IPS DF 6.9 (cell line): ENCODE measurements around the gene ARMS2.

Source experiments
- DNase-seq: peaks from one replicate; pipeline ENCODE4 v3.0.0-alpha.2; 2013; ENCODE audit warnings: low read depth, low spot score
- H3K27ac ChIP-seq: one replicate; pipeline ENCODE4 v1.5.1; 2013; ENCODE audit warnings: low read length, control low read depth
- H3K27me3 ChIP-seq: 2 replicates; pipeline ENCODE4 v1.6.1; 2013; ENCODE audit warnings: mild to moderate bottlenecking, low read length; ENCODE audit not compliant: control insufficient read depth, insufficient read depth
- H3K36me3 ChIP-seq: 2 replicates; pipeline ENCODE4 v1.6.1; 2013; ENCODE audit warnings: low read length; ENCODE audit not compliant: control insufficient read depth, insufficient read depth
- H3K4me1 ChIP-seq: 2 replicates; pipeline ENCODE4 v1.6.1; 2013; ENCODE audit warnings: low read length; ENCODE audit not compliant: control insufficient read depth, insufficient read depth
- H3K4me3 ChIP-seq: 2 replicates; pipeline ENCODE4 v1.5.1; 2013; ENCODE audit warnings: mild to moderate bottlenecking, low read length
- H3K9me3 ChIP-seq: 2 replicates; pipeline ENCODE4 v1.6.1; 2013; ENCODE audit warnings: low read length, inconsistent platforms; ENCODE audit not compliant: control insufficient read depth, insufficient read depth
- WGBS: extraction: QIAGEN DNeasy Blood & Tissue Kit; methylation state at CpG from one replicate; pipeline ENCODE4 v1.1.7; 2013; ENCODE audit warnings: mixed read lengths, missing lambda C conversion rate; ENCODE audit not compliant: insufficient read length, insufficient coverage; 5-methylcytosine and 5-hydroxymethylcytosine counted together

The ARMS2 gene

GRCh38 chr10:122503012-122503411, 48.6 kb downstream of the ARMS2 start:
- Histone ChIP-seq H3K27ac (no peak overlapping the region), H3K4me3 (no peak overlapping the region), H3K36me3 (no peaks in the 10 kb centered on the region), H3K4me1 (no peaks in the 10 kb centered on the region; the same call in 1 of the 2 replicates), H3K9me3 (no peaks in the 10 kb centered on the region), H3K27me3 (no peaks in the 10 kb centered on the region)
- no CpG with 5 or more reads among the region's 13 CpGs for WGBS
- DNase-seq: no peak

DNA sequence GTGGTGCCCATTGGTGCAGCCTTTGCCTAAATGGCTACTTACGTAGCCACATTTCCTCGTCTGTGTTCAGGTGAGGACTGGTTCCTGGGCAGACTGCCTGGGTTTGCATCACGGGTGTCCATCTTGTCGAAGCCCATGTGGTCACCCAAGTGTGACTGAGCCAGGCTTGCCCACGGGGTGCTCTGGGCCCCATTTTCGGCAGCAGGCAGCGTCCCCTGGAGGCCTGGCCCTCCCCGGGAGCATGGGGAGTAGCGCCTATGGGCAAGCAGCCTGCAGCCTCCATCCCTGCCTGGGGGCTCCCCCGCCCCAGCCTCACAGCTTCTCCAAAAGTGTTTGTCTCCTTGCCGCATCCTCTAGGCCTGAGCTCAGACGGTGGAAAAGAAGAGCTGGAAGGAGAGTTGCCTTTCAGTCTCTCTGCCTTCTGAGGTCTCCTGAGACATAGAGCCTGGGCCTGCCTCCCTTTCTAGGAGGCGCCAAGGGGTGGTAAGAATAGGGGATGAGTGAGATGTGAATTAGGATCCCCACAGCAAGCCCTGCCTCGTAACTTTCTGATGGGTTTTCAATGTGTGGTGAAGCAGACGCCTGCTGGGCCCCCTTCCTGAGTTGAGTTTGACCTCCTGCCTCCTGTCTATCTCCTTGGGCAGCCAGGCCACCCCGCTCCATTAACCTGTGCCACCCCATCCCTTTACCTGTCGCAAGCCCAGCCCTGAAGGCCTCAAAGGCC, 49.6 kb downstream of the ARMS2 start:
- Histone ChIP-seq H3K27ac (no peak overlapping the region), H3K36me3 (no peaks in the 10 kb centered on the region), H3K27me3 (no peaks in the 10 kb centered on the region), H3K4me3 (no peak overlapping the region), H3K9me3 (no peaks in the 10 kb centered on the region), H3K4me1 (no peaks in the 10 kb centered on the region; the same call in 1 of the 2 replicates)
- DNase-seq: no peak
- no CpG with 5 or more reads among the region's 17 CpGs for WGBS

GRCh38 chr10:122504610-122504950, 50.1 kb downstream of the ARMS2 start:
- Histone ChIP-seq H3K27me3 (no peaks in the 10 kb centered on the region), H3K4me3 (no peak overlapping the region), H3K27ac (no peak overlapping the region), H3K9me3 (no peaks in the 10 kb centered on the region), H3K4me1 (no peaks in the 10 kb centered on the region; the same call in 1 of the 2 replicates), H3K36me3 (no peaks in the 10 kb centered on the region)
- no peak for DNase-seq
- WGBS: no CpG with 5 or more reads among the region's 6 CpGs

DNA sequence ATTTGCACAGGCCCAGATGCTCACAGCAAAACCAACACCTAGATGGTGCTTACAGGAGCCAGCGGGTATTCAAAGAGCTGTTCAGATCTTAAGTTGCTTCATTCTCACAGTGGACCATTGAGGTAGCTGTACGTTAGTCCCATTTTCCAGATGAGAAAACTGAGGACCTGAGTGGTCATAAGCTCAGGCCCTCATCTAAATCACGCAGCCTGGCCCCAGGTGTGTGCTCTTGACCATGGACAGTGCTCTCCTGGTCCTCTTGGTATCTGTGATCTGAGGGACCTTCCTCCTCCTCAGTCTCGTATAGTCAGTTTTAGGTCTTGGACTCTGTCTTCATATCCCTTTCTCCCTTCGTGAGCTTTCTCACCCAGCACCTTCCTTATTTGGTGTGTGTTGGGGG, 50.6 kb downstream of the ARMS2 start:
- Histone ChIP-seq H3K36me3 (no peaks in the 10 kb centered on the region), H3K27ac (no peak overlapping the region), H3K9me3 (no peaks in the 10 kb centered on the region), H3K4me3 (no peak overlapping the region), H3K27me3 (no peaks in the 10 kb centered on the region), H3K4me1 (no peaks in the 10 kb centered on the region; the same call in 1 of the 2 replicates)
- WGBS: no CpG with 5 or more reads among the region's 5 CpGs
- DNase-seq: no peak

DNA sequence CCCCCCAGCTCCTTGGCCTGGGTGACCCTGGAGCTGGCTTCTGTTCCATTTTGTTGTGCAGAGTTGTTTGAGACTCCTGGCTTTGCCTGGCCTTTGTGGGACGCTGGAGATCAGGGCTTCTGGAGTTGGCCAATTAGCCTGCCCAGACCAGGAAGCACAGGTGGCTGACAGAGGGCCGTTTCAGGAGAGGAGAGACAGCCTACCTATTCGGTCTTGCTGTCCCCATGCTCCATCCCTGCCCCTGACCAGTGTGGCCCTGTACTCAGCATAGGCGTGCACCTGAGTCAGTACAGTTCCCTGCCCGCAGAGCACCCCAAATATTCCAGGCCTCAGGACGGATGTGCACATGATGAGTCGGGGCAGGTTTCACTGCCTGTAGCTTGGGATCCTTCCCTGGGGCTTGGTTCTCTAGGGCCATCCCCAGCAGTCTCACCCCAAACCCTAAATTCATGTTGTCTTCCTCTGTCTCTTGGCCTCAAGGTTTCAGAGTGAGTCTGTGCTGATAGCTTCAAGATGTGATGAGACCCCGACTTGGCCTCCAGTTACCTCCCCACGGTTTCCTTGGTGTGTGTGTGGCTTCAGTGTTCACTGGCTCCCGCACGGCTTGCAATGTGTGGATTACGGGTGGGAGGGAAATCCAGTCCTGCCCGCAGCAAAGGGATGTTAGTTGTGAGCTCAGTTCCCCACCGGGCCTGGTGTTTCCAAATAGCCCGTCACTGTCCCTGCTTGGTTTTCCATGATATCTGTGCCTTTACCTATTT, 51.6 kb downstream of the ARMS2 start:
- DNase-seq: no peak
- no peak overlapping the region for H3K27ac ChIP-seq
- no CpG with 5 or more reads among the region's 15 CpGs for WGBS
- no peaks in the 10 kb centered on the region for H3K36me3 ChIP-seq
- H3K9me3 ChIP-seq: no peaks in the 10 kb centered on the region
- no peaks in the 10 kb centered on the region for H3K27me3 ChIP-seq
- no peaks in the 10 kb centered on the region; the same call in 1 of the 2 replicates for H3K4me1 ChIP-seq
- no peak overlapping the region for H3K4me3 ChIP-seq
